HL-60/S4 treated with retinoic acid at 250 ng/mL for 4 days and 3 days (cell line): ENCODE data around the gene SERPINE2.
"Not testable (repeated sequence)": the region's sequence is repeated elsewhere in the genome, so short reads cannot be mapped to it uniquely, and the experiment has no call there.

Experiments
- in situ Hi-C: fragments of 300-500 bp; cut with MboI; formaldehyde crosslinking; loops from 2 replicates; pipeline ENCODE4 v1.7.0; 2022; ENCODE audit warnings: low sequenced_read_pairs

The SERPINE2 gene

DNA sequence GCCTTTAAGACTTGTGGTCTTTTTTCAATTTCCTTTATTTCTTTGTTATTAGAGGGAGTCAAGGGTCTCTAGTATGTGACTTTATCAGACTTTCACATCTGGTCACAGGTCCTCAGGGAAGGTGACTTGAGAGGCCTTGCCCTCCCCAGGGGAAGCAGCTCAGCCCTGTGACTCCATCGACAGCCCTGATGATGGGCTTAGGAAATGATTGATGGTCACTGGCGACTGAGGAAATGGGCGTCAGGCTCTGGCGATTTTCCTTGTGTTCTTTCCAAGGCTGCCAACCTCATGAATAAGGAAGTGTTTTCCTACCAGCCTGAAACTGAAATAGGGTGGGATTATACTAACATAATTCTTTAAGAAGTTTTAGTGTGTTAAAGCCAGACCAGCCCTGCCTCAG lies 21.1 kb downstream of the SERPINE2 start:
- in situ Hi-C loops: no loop called here

DNA sequence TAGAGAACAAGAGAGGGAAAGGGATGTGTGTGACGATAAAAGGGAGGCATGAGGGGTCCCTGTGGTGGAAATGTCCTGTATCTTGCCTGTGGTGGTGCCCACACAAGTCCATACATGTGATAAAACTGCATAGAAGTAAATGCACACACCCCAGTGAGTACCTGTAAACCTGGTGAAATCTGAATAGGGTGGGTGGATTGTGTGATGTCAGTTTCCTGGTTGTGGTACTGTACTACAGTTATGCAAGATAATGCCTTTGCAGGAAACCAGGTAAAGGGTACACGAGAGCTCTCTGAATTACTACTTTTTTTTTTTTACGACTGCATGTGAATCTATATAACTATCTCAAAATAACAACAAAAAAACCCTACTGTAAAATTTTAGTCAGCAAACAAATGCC lies 22.1 kb downstream of the SERPINE2 start:
- in situ Hi-C loops: no loop called here

DNA sequence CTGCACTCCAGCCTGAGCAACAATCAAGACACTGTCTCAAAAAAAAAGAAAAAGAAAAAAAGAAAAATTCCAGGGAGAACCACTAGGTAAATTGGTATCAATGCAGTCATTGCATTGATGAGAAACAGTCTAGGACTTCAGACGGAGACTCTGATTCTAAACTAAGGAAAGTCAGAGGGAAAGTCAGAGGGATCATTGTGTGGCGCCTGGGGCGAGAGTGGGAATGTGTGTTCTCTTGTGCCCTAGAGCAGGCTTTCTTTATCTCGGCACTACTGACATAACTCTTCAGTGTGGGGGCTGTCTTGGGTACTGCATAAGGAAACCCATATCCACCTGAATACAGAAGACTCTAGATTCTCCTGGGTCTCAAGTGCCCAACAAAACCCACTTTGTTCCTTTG lies 24.8 kb downstream of the SERPINE2 start:
- in situ Hi-C loops: no loop called here

DNA sequence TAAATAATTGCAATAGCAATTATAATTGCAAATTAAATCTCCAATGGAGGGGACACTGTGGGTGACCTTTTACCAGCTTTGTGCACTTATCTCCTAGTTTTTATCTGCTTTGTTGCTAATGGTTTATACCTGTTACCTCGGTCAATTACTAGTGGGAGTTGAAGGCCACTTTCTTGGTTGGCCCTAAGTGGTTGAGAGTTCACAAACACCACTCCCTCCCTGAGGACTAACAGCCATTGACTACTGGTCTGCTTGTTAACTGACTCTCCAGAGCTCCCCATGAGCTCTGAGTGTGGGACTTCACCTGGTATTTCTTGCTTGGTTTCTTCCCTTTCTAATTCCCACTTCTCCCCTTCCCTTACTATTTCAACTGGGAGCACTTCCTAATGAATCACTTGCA lies 27.2 kb downstream of the SERPINE2 start:
- in situ Hi-C loops: no loop called here

DNA sequence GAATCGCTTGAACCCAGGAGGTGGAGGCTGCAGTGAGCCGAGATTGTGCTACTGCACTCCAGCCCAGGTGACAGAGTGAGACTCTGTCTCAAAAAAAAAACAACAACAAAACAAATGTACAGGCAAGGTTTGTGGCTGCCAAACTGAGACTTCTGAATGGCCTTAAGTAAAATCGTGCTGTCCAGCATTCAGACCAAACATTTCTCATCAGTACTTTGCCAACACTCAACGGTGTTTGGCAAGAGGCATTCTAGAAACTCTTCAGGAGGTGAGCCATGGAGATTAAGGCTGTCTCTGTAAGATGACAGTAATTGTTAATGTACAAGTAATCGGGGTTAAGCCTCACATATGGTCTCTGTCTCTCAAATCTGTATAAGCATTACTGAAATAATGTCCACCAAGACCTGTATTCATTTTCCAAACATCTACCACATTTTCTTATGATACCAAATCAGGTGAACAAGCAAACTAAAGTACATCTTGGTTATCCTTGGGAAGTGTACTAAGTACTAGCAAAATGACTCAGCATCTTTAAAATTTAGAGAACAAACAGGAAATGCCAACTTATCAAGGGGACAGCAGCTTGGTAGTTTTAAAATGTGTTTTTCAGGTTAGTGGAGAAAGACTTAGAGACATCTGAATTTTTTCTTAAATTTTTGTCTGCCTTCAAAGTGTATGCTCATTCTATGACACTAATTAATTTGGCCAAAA lies 29.3 kb downstream of the SERPINE2 start:
- in situ Hi-C loops: no loop called here

DNA sequence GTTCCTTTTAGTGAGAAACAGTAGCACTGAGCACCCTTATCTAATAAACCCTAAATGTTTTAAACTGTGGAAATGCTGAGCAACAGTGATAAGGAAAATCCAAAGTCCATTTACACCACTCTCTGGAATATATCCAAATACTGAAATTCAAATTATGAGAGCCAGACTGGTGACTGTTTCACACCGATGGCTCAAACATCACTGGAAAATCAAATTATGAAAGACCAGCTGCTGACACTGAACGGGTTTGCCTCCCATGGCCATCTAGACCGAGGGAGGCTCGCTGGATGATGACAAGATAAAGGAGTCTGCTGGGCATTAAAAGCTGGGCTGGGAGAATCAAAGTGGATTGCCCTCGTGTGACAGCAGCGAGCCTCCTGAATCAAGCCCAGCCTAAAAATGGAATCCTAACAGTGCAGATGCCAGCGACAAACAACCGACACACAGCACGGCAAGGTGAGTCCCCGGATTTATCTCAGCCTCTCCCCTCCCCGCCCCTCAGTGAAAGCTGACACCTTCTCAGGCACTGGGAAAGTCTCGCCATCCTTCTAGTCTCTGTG lies 30.3 kb downstream of the SERPINE2 start:
- in situ Hi-C loops: no loop called here

DNA sequence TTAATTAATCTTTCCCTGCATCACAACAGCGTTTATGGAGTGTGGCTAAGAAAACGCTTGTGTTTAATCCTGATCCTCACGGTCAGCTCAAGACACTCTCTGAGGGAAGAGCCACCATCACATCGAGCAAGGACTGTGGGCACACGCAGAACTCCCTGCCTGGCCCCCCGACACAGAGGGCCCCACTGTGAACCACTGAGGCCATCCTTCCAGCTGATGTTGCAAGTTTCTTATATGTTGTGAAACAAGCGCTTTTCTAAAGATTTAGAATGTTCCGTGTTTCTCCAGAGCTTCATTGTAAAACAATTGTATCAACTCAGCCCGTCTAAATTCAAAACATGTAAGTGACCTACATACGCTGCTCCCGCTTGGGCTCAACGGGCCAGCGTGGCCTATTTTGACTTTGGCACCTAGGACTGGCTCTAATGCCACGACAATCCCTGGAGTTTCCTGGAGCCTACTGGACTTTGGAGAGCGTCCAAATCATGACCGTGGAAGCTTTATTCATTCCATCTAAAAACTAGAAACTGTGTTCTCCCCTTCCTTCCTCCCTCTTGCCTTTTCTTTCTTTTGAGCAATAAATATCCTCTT lies 34.9 kb downstream of the SERPINE2 start:
- in situ Hi-C loops: no loop called here

DNA sequence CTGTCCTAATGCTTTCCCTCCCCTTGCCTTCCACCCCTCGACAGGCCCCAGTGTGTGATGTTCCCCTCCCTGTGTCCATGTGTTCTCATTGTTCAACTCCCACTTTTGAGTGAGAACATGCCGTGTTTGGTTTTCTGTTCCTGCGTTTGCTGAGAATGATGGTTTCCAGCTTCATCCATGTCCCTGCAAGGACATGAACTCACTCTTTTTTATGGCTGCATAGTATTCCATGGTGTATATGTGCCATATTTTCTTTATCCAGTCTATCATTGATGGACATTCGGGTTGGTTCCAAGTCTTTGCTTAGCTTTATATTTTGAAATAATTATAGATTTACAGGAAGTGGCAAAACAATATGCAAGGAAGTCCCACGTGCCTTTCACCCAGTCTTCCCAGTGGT lies 38.4 kb downstream of the SERPINE2 start:
- in situ Hi-C loops: not testable (repeated sequence)

DNA sequence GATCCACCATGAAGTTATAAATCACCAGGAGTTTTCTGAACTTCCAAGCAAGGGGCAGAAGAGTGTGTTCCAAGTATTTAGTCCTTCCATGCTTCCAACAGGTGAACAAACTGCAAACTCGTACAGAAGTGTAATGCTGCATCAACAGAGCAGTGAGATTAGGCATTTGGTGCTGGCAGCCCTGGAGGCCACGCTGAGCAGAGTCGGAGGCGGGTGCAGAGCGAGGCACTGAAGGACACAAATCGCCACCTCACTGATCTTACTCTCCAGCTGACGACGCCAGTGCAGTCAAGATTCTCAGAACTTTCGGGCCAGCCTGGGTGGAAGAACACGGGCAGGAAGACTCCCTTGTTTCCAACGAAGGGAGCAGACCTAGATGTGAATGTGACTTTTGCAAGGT lies 39.2 kb downstream of the SERPINE2 start:
- in situ Hi-C loops: loop anchor here (10.0 kb wide), 1 partner anchor 265 kb away; no protein-coding TSS in a partner anchor

DNA sequence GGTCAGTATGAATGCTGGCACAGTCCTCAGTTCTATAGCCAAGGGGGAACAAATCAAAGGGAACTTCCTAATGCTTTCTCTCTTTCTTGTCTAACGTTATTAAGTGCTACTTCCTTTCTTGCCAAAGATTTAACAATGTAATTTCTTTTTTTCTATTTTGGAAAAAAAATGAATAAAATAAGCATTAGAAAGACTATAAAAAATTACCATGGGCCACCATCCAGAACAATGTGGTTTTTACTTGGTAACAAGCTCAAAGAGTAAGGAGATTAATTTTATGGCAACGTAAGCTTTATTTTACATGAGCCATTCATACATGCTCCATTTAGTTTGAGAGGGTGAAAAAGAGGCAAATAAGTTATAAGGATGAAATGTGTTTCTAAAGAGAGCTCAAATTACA lies 40.1 kb downstream of the SERPINE2 start:
- in situ Hi-C loops: loop anchor here (10.0 kb wide), 1 partner anchor 266 kb away; no protein-coding TSS in a partner anchor

DNA sequence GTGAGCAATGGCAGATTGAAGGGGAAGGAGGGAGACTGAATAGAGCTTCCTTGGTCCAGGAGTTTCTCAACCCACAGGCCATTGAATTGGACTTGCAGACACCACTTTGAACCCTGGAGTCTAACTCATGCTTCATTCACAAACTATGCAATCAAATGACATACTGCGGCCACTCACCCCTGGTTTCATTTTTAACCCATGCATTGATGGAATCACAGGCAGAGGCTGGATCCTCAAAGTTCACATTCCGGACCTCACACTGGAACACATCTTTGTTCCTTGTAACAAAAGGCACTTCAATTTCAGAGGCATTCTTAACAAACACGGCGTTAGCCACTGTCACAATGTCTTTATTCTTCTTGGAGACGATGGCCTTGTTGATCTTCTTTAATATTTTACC lies 41.1 kb downstream of the SERPINE2 start:
- in situ Hi-C loops: loop anchor here (10.0 kb wide), 1 partner anchor 267 kb away; no protein-coding TSS in a partner anchor

DNA sequence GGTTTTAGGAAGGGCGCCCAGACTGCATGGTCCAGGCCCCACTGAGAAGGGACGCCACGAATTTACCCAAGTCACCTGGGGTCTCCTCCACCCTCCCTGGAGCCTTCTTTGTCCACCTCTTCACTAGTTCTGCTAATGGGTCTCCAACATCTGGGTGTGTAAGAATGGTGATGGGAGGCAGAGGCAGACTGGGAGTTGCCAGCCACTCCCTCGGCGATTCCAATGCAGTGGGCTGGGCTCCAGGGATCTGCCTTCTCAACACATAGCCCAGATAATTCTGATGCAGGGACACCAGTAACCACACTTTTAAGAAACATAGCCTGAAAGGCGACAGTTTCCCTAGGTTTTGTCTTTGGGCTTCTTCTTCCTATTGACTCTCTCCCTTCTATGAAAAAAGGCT lies 42.7 kb downstream of the SERPINE2 start:
- in situ Hi-C loops: loop anchor here (10.0 kb wide), 1 partner anchor 268 kb away; no protein-coding TSS in a partner anchor

DNA sequence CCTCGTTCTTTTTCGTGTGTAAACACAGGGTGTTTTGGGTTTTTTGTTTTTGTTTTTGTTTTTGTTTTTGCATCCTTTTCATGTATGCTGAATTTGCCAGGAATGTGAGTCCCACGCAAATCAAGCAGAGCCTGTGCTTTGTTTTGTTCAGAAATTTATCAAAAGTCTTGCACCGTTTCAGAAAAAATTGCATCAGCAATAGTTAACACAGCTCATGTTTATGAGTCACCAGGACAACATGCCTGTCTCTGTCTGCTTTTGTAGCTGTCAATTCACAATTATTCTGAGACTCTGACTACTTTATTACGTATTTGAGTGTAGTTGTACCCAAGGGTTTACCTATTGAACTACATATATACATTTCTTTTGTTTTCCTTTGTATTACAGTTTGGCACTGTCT lies 43.5 kb downstream of the SERPINE2 start:
- in situ Hi-C loops: loop anchor here (10.0 kb wide), 1 partner anchor 269 kb away; no protein-coding TSS in a partner anchor

DNA sequence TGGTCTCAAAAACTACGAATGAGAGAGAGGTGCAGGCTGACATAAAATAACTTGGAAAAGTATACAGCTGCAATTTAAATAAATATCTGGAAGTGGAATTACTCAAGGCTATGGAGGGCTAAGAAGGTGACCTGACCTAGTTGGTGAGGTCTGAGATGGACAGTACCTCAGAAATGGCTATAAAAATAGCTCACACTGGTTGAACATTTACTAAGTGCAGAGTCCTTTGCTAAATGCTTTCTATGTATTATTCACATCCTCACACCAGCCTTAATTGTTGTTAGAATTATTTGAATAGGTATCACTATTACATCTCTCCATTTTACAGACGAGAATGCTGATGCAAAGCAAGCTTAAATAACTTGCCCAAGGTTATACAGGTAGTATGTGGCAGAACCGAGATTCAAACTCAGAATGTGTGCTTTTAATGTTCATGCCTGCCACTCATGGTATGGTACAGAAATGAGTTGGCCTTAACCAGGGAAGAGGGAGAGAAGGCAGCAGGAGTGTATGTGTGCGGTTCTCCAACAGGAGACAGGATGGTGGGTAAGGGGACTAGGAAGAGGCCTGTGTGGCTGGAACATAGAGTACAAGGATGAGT lies 44.4 kb downstream of the SERPINE2 start:
- in situ Hi-C loops: loop anchor here (10.0 kb wide), 1 partner anchor 270 kb away; no protein-coding TSS in a partner anchor

DNA sequence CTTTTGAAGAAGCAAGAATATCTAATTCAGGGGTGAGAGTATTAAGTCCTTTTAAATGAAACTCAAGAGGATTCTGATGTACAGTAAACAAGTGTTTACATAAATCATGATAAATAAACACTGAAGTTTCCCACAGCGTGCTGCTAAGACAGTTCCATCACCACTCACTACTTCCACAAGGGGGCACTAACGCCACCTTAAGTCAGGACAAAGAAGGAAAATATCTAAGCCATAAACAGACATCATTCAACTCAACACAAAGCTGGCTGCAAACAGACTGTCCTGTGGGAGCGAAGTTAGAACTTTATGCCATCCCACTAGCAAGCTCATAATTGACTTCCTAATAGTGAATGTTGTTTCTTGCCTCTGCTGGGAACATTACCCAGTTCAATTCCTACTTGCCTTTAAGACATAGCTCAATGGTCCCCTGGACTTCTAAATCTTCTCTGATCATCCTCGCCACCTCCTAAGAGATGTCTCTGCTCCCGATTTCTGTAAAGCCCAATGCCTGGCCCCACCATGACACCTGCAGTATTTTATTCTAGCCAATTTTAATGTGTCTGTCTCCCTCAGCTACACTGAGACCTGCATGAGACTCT lies 45.4 kb downstream of the SERPINE2 start:
- in situ Hi-C loops: loop anchor here (10.0 kb wide), 1 partner anchor 271 kb away; no protein-coding TSS in a partner anchor

DNA sequence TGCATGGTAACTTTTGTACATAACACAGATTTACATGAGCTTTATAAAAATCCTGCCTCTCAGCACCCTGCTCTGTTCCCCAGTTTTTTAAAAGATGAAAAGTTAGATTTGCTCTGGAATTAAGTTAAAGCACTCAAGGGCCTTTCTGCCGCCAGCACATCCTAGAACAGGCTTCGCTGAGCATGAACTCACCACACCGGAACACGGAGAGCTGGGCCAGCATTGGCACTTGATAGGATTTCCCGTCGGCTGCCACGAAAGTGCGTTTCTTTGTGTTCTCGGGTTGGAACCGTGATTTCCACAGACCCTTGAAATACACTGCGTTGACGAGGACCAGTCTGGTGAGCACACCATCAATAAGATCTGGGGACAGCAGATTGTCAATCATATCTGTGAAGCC lies 47.5 kb downstream of the SERPINE2 start:
- in situ Hi-C loops: loop anchor here (10.0 kb wide), 1 partner anchor 273 kb away; no protein-coding TSS in a partner anchor

DNA sequence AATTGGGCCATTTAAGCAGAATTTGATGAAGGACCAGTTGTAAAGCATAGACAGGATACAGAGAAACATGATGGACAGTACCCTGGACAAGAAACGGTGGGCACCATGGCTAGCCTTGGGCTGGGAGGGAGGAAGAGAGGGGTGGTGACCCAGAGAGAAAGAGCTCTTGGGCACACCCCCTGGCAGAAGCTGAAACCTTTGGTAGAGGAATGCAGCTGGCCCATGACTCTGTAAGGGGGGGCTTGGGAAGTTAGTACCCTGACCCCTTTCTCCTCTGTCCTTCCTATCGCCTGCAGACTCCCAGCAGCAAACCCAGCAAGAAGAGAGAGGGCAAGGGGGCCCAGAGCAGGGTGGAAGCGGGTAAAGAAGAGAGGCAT lies 49.2 kb downstream of the SERPINE2 start:
- in situ Hi-C loops: loop anchor here (10.0 kb wide), 2 partner anchors 275 to 655 kb away; no protein-coding TSS in a partner anchor

DNA sequence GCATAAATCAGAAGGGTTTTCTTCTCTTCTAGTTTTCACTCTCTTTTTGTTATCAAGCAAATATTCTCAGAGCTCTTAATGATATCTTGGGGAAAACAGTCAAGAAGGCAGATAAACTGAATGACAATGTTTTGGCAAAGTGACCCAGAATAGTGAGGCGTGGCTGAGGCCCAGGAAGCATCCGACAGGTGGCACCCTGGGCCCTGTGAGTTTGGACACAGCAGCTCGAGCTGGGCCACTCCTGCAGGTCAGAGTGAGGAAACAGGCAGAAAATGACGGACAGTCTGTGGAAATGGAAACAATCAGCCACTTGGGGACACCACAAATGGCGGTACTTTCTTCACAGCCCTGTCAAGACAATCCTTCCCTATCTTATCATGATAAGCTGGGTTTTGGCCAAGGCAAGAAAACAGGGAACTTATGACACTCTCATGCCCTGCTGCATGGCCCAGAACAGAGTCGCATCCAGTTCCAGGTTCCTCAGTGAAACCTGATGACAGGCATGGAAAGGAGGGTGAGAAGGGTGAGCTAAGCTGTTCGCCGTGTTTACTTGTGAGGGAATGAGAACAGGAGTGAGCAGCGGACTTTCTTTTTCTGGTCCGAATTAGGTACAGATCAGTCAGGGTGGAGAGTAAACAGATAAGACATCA lies 49.8 kb downstream of the SERPINE2 start:
- in situ Hi-C loops: loop anchor here (10.0 kb wide), 1 partner anchor 655 kb away; no protein-coding TSS in a partner anchor

DNA sequence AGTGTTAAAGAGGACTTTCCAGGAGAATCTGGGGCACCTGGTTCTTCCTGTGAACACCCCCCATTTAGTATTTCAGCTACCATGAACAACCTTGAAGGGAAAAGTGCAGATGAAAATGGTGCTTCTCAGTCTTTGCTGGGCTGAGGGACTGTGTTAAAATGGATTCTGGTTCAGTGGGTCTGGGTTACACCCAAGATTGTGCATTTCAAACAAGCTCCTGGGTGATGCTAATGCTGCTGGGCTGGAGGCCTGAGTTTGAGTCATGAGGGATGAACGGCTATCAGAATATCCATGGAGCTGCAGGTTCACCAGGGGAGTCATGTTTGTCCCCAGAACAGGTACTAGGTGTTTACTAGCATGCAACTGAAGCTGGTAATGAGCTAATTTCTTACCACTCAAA lies 57.8 kb downstream of the SERPINE2 start:
- in situ Hi-C loops: loop anchor here (10.0 kb wide), 1 partner anchor 664 kb away; no protein-coding TSS in a partner anchor

DNA sequence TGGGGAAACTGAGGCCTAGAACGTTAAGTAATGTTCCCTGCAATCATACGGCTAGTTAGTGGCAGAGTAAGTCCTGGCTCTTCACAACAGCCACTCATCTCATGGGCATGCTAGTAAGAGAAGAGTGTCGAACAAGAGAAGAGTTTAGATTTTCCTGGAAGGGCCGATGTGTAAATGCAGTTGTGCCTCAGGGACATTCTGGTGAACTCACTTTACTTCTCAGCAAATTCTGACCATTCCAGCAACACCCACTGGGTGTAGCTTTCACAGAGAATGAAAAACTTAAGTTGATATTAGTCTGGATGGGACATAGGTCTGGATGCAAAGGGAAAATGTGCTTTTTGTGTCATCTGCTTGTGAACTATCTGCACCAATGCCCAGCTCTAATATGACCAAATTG lies 58.3 kb downstream of the SERPINE2 start:
- in situ Hi-C loops: loop anchor here (10.0 kb wide), 1 partner anchor 664 kb away; no protein-coding TSS in a partner anchor
